Kidney (tissue), 22 donors: Measurements from ENCODE around the gene GID4. TPM values are rescaled to one million over a fixed set of nuclear protein-coding genes. Genes with fewer than 3 reads are reported as not detected.

Experiments
- DNase-seq, 5 donors: peaks; one replicate each; pipeline ENCODE4 v3.0.0-alpha.2; 2013 to 2020
- FAIRE-seq: peaks from 2 replicates; lab custom pipeline; 2012; peaks lifted over from hg19 to GRCh38; lab: Jason Lieb, UNC
- H3K27ac ChIP-seq, 2 donors: one replicate each; pipeline ENCODE4 v1.7.0; 2013; ENCODE audit warnings: low read depth in 2 of 2, low read length in 2 of 2, inconsistent platforms in 1 of 2
- H3K27me3 ChIP-seq: one replicate; pipeline ENCODE4 v1.7.1; 2013; ENCODE audit warnings: low read length, inconsistent platforms; ENCODE audit not compliant: control insufficient read depth, insufficient read depth
- H3K36me3 ChIP-seq, 3 donors: one replicate each; pipeline versions ENCODE4 v1.7.0 to v1.7.1; 2013; ENCODE audit warnings: low read length in 3 of 3, control low read depth in 1 of 3, inconsistent platforms in 1 of 3; ENCODE audit not compliant: insufficient read depth in 3 of 3, control insufficient read depth in 2 of 3
- H3K4me1 ChIP-seq, 3 donors: one replicate each; pipeline versions ENCODE4 v1.7.0 to v1.7.1; 2013; ENCODE audit warnings: low read length in 3 of 3, inconsistent platforms in 1 of 3, low read depth in 1 of 3; ENCODE audit not compliant: control insufficient read depth in 2 of 3, insufficient read depth in 2 of 3
- H3K4me3 ChIP-seq, 3 donors: one replicate each; pipeline versions ENCODE4 v1.7.0 to v1.8.1; 2013; ENCODE audit warnings: low read length in 3 of 3, control low read depth in 1 of 3, inconsistent platforms in 1 of 3
- H3K9ac ChIP-seq, 3 donors: one replicate each; pipeline versions ENCODE4 v1.7.0 to v1.7.1; 2013; ENCODE audit warnings: low read length in 3 of 3, control low read depth in 1 of 3, inconsistent platforms in 1 of 3
- H3K9me3 ChIP-seq, 3 donors: one replicate each; pipeline versions ENCODE4 v1.7.0 to v1.7.1; 2013; ENCODE audit warnings: low read length in 3 of 3, control low read depth in 1 of 3, inconsistent platforms in 1 of 3; ENCODE audit not compliant: control insufficient read depth in 2 of 3, insufficient read depth in 1 of 3
- intact Hi-C: fragments of 100-400 bp; cut with DNase I; formaldehyde crosslinking; loops from one replicate; pipeline ENCODE4 v1.11.1; 2022
- long read RNA-seq, 10 donors: library from polyadenylated mRNA in 1 of 10; unstranded in 1 of 10; transcript quantifications; one replicate each; pipeline ENCODE4 v2.0.0 and lab custom pipeline, GENCODE V29; 2021 to 2026
- polyA plus RNA-seq: library from polyadenylated mRNA; stranded (reverse); fragments of 350-450 nt; fragmentation: Illumina TruSeq; extraction: RNeasy Lipid Tissue Mini Kit (QIAGEN cat#74804); gene quantifications from one replicate; pipeline ENCODE4 v1.2.3, GENCODE V29; 2014; ENCODE audit warnings: low read depth, low replicate concordance; ENCODE audit not compliant: insufficient read depth
- total RNA-seq: library from RNA; stranded (reverse); fragmentation: NEBNext Ultra II Directional; extraction: Animal tissue kit (Norgen Biotek cat#: 25700); gene quantifications from one replicate; pipeline ENCODE4 v1.2.1, GENCODE V29; 2021
- TF ChIP-seq, protein P1 (sequence below): IDR thresholded peaks from 3 replicates; pipeline ENCODE4 v1.5.1; 2012; ENCODE audit warnings: mild to moderate bottlenecking, moderate library complexity, borderline replicate concordance; ENCODE audit not compliant: insufficient read depth; ENCODE audit errors: extremely low read depth
- donor health status: control.
- donor health status: control.
- donor health status: control.
- donor health status: control.
- donor health status: control.
- donor health status: DM: yes; HTN: yes; CAD: no.
- donor health status: Normal renal cell carcinoma (clear cell type).

Gene GID4
- total RNA-seq: 8.7 TPM
- polyA plus RNA-seq: 3.4 TPM
- long read RNA-seq, donor 1, full-length matches to known transcripts: 3 of 3 reads
- long read RNA-seq, donor 1, partial matches to known transcripts: 0 of 3 reads
- long read RNA-seq, donor 1, other reads (novel, unspliced or antisense): 0 of 3 reads
- long read RNA-seq, donor 2, full-length matches to known transcripts: 5 of 5 reads
- long read RNA-seq, donor 2, partial matches to known transcripts: 0 of 5 reads
- long read RNA-seq, donor 2, other reads (novel, unspliced or antisense): 0 of 5 reads
- long read RNA-seq, donor 3, full-length matches to known transcripts: 3 of 3 reads
- long read RNA-seq, donor 3, partial matches to known transcripts: 0 of 3 reads
- long read RNA-seq, donor 3, other reads (novel, unspliced or antisense): 0 of 3 reads
- long read RNA-seq, donor 4, full-length matches to known transcripts: 3 of 3 reads
- long read RNA-seq, donor 4, partial matches to known transcripts: 0 of 3 reads
- long read RNA-seq, donor 4, other reads (novel, unspliced or antisense): 0 of 3 reads
- long read RNA-seq, donor 5: 0 reads
- long read RNA-seq, donor 6: 0 reads
- long read RNA-seq, donor 7, full-length matches to known transcripts: 7 of 13 reads
- long read RNA-seq, donor 7, partial matches to known transcripts: 0 of 13 reads
- long read RNA-seq, donor 7, other reads (novel, unspliced or antisense): 6 of 13 reads
- long read RNA-seq, donor 8, full-length matches to known transcripts: 4 of 4 reads
- long read RNA-seq, donor 8, partial matches to known transcripts: 0 of 4 reads
- long read RNA-seq, donor 8, other reads (novel, unspliced or antisense): 0 of 4 reads
- long read RNA-seq, donor 9, full-length matches to known transcripts: 1 of 1 reads
- long read RNA-seq, donor 9, partial matches to known transcripts: 0 of 1 reads
- long read RNA-seq, donor 9, other reads (novel, unspliced or antisense): 0 of 1 reads
- long read RNA-seq, donor 10, full-length matches to known transcripts: 4 of 4 reads
- long read RNA-seq, donor 10, partial matches to known transcripts: 0 of 4 reads
- long read RNA-seq, donor 10, other reads (novel, unspliced or antisense): 0 of 4 reads

DNA sequence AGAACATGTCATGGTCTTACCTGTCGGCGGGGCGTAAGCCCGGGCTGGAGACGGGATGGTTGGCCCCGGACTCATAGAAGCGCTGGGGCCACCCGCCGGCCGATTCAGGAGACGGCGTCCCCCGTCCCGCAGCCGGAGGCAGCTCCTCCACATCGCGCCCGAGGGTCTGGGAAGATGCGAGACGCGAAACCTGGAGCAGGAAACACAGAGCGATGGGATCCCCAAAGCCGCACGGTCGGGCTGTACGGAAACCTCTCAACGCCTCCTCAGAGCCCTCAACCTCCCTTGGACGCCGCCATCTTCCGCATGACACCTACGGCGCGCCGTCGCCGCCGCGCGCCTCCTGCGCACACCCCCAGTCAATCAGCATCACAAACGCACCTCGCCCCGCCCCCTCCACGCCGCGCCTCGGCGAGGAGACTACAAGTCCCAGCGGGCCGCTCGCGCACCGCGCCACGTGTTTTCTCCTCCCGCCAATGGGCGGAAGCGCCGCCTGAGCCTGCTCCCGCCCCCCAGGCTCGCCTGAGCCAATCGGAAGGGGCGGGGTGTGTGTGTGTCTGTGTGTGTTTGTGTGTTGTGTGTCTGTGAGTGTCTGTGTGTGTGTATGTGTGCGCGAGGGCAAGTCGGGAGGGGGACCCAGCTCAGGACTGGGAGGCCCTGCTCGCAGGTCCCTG, at the start of gene GID4, which contains the start of gene ATPAF2:
Gene GID4, plus strand, starts transcription at position 548 of the 674 bp plus-strand sequence. Its CDS starts 57 bp downstream, at position 605.
Gene ATPAF2, minus strand, starts transcription at position 308 of the 674 bp plus-strand sequence. Its CDS starts 155 bp downstream, at position 153.
- peak within 1 kb of the TSS; percentile 50 to 72 for H3K27ac ChIP-seq
- H3K36me3 ChIP-seq: no peaks in the 10 kb centered on the region
- H3K4me3 ChIP-seq: peak within 1 kb of the TSS; percentile 86 to 90 (median 88)
- intact Hi-C loops: loop anchor here (10.0 kb wide), 2 partner anchors 144 to 364 kb away; no protein-coding TSS in a partner anchor
- H3K27me3 ChIP-seq: no peaks in the 10 kb centered on the region
- peak; percentile 38 for FAIRE-seq
- peak within 1 kb of the TSS; percentile 71 to 85 (median 77) for H3K9ac ChIP-seq
- H3K4me1 ChIP-seq: peaks cover 0 to 20% (median 10%) of the 10 kb centered on the region in 3 donors
- TF ChIP-seq, protein P1, sequence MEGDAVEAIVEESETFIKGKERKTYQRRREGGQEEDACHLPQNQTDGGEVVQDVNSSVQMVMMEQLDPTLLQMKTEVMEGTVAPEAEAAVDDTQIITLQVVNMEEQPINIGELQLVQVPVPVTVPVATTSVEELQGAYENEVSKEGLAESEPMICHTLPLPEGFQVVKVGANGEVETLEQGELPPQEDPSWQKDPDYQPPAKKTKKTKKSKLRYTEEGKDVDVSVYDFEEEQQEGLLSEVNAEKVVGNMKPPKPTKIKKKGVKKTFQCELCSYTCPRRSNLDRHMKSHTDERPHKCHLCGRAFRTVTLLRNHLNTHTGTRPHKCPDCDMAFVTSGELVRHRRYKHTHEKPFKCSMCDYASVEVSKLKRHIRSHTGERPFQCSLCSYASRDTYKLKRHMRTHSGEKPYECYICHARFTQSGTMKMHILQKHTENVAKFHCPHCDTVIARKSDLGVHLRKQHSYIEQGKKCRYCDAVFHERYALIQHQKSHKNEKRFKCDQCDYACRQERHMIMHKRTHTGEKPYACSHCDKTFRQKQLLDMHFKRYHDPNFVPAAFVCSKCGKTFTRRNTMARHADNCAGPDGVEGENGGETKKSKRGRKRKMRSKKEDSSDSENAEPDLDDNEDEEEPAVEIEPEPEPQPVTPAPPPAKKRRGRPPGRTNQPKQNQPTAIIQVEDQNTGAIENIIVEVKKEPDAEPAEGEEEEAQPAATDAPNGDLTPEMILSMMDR: no peak
- H3K9me3 ChIP-seq: no peaks in the 10 kb centered on the region
- DNase-seq: peak; percentile 99 to 100 (median 100)

DNA sequence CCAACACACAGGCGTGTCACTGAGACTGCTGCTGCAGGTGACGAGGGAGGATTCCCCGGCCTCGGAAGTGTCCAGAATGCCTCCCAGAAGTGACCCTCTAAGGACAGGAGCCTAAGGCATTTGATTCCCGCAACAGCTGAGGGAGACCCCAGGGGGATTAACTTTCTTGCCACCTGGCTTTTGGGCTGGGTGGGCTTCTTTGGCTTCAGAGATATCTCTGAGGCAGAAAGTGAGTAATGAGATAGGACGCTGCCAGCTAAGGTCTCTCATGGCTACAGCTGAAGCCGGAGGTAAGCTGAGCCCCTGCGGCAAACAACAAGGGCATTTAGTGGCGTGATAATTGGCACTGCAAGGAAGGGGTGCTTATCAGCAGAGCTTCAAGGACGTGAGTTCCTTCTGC, 49.6 kb upstream of the GID4 start:
- Histone ChIP-seq H3K36me3 (peaks cover 0 to 2% (median 0%) of the 10 kb centered on the region in 3 donors), H3K27me3 (no peaks in the 10 kb centered on the region), H3K9me3 (no peaks in the 10 kb centered on the region), H3K27ac (no peak overlapping the region), H3K4me3 (no peak overlapping the region), H3K4me1 (no peaks in the 10 kb centered on the region), H3K9ac (no peak overlapping the region)
- FAIRE-seq: no peak
- intact Hi-C loops: no loop called here
- no peak for DNase-seq
- TF ChIP-seq, protein P1: no peak

DNA sequence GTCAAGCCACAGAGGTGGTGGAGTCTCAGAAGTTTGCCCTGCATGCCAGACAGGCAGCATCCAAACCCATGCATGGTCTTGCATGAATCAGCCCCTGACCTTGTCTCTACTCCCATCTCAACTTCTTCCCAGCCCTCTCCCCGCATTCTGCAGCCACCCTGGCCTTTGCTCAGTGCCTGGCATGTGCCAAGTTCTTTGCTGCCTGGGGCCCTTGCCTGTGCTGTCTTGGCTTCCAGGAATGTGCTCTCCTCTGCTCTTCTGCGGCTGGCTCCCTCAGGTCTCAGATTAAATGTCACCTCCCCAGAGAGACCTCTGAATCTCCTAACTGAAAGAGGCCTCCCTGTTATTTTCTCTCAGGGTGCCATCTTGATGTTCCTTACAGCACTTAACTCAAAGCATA, 48.9 kb upstream of the GID4 start:
- H3K9ac ChIP-seq: no peak overlapping the region

More for the DNA sequence above, 48.9 kb upstream of the GID4 start:
- Histone ChIP-seq H3K36me3 (peaks cover 0 to 2% (median 0%) of the 10 kb centered on the region in 3 donors), H3K4me3 (no peak overlapping the region), H3K27me3 (no peaks in the 10 kb centered on the region), H3K27ac (no peak overlapping the region), H3K4me1 (no peaks in the 10 kb centered on the region), H3K9me3 (no peaks in the 10 kb centered on the region)
- FAIRE-seq (no peak), DNase-seq (no peak)
- TF ChIP-seq, protein P1: no peak
- intact Hi-C loops: no loop called here
